ENCODE results near the gene PRKG2.

PRKG2 gene

DNA sequence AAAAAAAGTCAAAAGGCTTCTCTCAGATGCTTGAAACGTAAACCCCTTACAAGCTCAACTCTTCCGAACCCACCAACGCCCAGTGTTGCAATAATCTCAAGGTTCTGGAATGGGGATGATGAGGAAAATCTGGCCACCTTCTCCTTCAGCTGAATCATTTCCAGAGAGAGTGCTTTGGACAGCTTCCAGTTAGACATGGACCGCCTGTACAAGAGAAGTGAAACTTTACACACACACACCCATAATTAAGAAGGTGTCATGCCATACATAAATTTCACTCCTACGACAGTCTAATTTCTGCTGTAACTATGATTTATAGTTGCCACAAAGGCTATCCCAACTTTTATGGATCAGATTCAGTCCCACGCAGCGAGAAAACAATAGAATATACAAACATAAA is 72.3 kb downstream of the PRKG2 start:
- Histone ChIP-seq H3K36me3 (ENCODE audit: control insufficient read depth in 2 of 2, insufficient read depth in 2 of 2, low read length in 2 of 2) (no peaks in the 10 kb centered on the region), H3K9ac (ENCODE audit: low read depth in 1 of 2, low read length in 2 of 2) (no peak overlapping the region), H3K9me3 (ENCODE audit: control insufficient read depth in 2 of 2, low read length in 2 of 2) (no peaks in the 10 kb centered on the region), H3K4me3 (ENCODE audit: low read length in 2 of 2) (no peak overlapping the region), H3K27me3 (ENCODE audit: control insufficient read depth in 2 of 2, insufficient read depth in 2 of 2, low read length in 2 of 2) (no peaks in the 10 kb centered on the region), H3K27ac (ENCODE audit: low read depth in 2 of 2, low read length in 2 of 2) (no peak overlapping the region), H3K4me1 (ENCODE audit: control insufficient read depth in 2 of 2, insufficient read depth in 2 of 2, low read length in 2 of 2) (peaks cover 0 to 8% of the 10 kb centered on the region in 2 donors)

DNA sequence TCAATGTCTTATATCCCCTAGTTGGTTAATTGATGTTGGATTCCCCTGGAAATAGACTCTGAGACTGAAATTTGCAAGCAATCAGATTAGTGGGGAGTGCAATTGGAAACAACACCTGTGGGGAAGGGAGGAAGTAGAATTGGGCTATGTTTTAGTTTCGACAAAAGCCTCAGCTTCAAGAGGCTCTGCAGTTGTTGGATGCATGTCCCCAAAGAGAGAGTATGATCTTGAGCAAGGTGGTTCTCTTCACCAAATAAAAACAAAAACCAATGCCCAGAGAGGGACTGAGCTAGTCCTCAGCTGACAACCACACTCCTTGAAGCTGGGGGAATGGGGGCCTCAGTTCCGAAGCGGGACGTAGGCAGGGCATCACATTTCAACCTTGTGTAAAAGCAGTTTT is 77.1 kb downstream of the PRKG2 start:
- H3K4me3 ChIP-seq (ENCODE audit: low read length in 2 of 2): no peak overlapping the region
- no peaks in the 10 kb centered on the region for H3K36me3 ChIP-seq (ENCODE audit: control insufficient read depth in 2 of 2, insufficient read depth in 2 of 2, low read length in 2 of 2)
- peaks cover 0 to 4% of the 10 kb centered on the region in 2 donors for H3K4me1 ChIP-seq (ENCODE audit: control insufficient read depth in 2 of 2, insufficient read depth in 2 of 2, low read length in 2 of 2)
- H3K9me3 ChIP-seq (ENCODE audit: control insufficient read depth in 2 of 2, low read length in 2 of 2): no peaks in the 10 kb centered on the region
- no peaks in the 10 kb centered on the region for H3K27me3 ChIP-seq (ENCODE audit: control insufficient read depth in 2 of 2, insufficient read depth in 2 of 2, low read length in 2 of 2)
- no peak overlapping the region for H3K27ac ChIP-seq (ENCODE audit: low read depth in 2 of 2, low read length in 2 of 2)
- no peak overlapping the region for H3K9ac ChIP-seq (ENCODE audit: low read depth in 1 of 2, low read length in 2 of 2)

GRCh38 chr4:81137446-81137845 is 77.6 kb downstream of the PRKG2 start:
- peaks cover 0 to 4% of the 10 kb centered on the region in 2 donors for H3K4me1 ChIP-seq (ENCODE audit: control insufficient read depth in 2 of 2, insufficient read depth in 2 of 2, low read length in 2 of 2)
- no peaks in the 10 kb centered on the region for H3K27me3 ChIP-seq (ENCODE audit: control insufficient read depth in 2 of 2, insufficient read depth in 2 of 2, low read length in 2 of 2)
- no peaks in the 10 kb centered on the region for H3K36me3 ChIP-seq (ENCODE audit: control insufficient read depth in 2 of 2, insufficient read depth in 2 of 2, low read length in 2 of 2)
- H3K9me3 ChIP-seq (ENCODE audit: control insufficient read depth in 2 of 2, low read length in 2 of 2): no peaks in the 10 kb centered on the region
- H3K27ac ChIP-seq (ENCODE audit: low read depth in 2 of 2, low read length in 2 of 2): no peak overlapping the region
- H3K4me3 ChIP-seq (ENCODE audit: low read length in 2 of 2): no peak overlapping the region
- no peak overlapping the region for H3K9ac ChIP-seq (ENCODE audit: low read depth in 1 of 2, low read length in 2 of 2)

- H3K36me3 ChIP-seq (ENCODE audit: control insufficient read depth in 2 of 2, insufficient read depth in 2 of 2, low read length in 2 of 2): no peaks in the 10 kb centered on the region
- H3K4me1 ChIP-seq (ENCODE audit: control insufficient read depth in 2 of 2, insufficient read depth in 2 of 2, low read length in 2 of 2): no peaks in the 10 kb centered on the region
- peak overlapping the region in 1 of 2 donors; percentile 8 for H3K27ac ChIP-seq (ENCODE audit: low read depth in 2 of 2, low read length in 2 of 2)
- H3K27me3 ChIP-seq (ENCODE audit: control insufficient read depth in 2 of 2, insufficient read depth in 2 of 2, low read length in 2 of 2): no peaks in the 10 kb centered on the region
- no peak overlapping the region for H3K4me3 ChIP-seq (ENCODE audit: low read length in 2 of 2)
- no peaks in the 10 kb centered on the region for H3K9me3 ChIP-seq (ENCODE audit: control insufficient read depth in 2 of 2, low read length in 2 of 2)
- no peak overlapping the region for H3K9ac ChIP-seq (ENCODE audit: low read depth in 1 of 2, low read length in 2 of 2)
These were observed 78.7 kb downstream of the PRKG2 start for GRCh38 chr4:81136161-81136905.

GRCh38 chr4:81135501-81135900 is 79.5 kb downstream of the PRKG2 start:
- Histone ChIP-seq H3K36me3 (ENCODE audit: control insufficient read depth in 2 of 2, insufficient read depth in 2 of 2, low read length in 2 of 2) (no peaks in the 10 kb centered on the region), H3K4me3 (ENCODE audit: low read length in 2 of 2) (no peak overlapping the region)

GRCh38 chr4:81131563-81131962 is 83.5 kb downstream of the PRKG2 start:
- H3K9me3 ChIP-seq (ENCODE audit: control insufficient read depth in 2 of 2, low read length in 2 of 2): no peaks in the 10 kb centered on the region
- no peak overlapping the region for H3K9ac ChIP-seq (ENCODE audit: low read depth in 1 of 2, low read length in 2 of 2)
- H3K36me3 ChIP-seq (ENCODE audit: control insufficient read depth in 2 of 2, insufficient read depth in 2 of 2, low read length in 2 of 2): no peaks in the 10 kb centered on the region
- H3K27ac ChIP-seq (ENCODE audit: low read depth in 2 of 2, low read length in 2 of 2): no peak overlapping the region
- H3K27me3 ChIP-seq (ENCODE audit: control insufficient read depth in 2 of 2, insufficient read depth in 2 of 2, low read length in 2 of 2): no peaks in the 10 kb centered on the region
- H3K4me1 ChIP-seq (ENCODE audit: control insufficient read depth in 2 of 2, insufficient read depth in 2 of 2, low read length in 2 of 2): no peaks in the 10 kb centered on the region
- no peak overlapping the region for H3K4me3 ChIP-seq (ENCODE audit: low read length in 2 of 2)

More at GRCh38 chr4:81135501-81135900, 79.5 kb downstream of the PRKG2 start:
- no peak overlapping the region for H3K9ac ChIP-seq (ENCODE audit: low read depth in 1 of 2, low read length in 2 of 2)
- no peaks in the 10 kb centered on the region for H3K9me3 ChIP-seq (ENCODE audit: control insufficient read depth in 2 of 2, low read length in 2 of 2)
- H3K27ac ChIP-seq (ENCODE audit: low read depth in 2 of 2, low read length in 2 of 2): no peak overlapping the region
- no peaks in the 10 kb centered on the region for H3K4me1 ChIP-seq (ENCODE audit: control insufficient read depth in 2 of 2, insufficient read depth in 2 of 2, low read length in 2 of 2)
- H3K27me3 ChIP-seq (ENCODE audit: control insufficient read depth in 2 of 2, insufficient read depth in 2 of 2, low read length in 2 of 2): no peaks in the 10 kb centered on the region

DNA sequence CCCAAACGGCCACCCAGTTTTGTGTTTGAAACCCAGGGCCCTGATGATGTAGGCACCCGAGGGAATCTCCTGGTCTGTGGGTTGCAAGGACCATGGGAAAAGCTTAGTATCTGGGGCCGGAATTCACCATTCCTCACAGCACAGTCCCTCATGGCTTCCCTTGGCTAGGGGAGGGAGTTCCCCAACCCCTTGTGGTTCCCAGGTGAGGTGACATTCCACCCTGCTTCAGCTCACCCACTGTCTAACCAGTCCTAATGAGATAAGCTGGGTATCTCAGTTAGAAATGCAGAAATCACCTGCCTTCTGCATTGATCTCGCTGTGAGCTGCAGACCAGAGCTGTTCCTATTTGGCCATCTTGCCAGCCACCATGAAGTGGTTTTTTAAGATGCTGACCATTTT is 84.0 kb downstream of the PRKG2 start:
- H3K27me3 ChIP-seq (ENCODE audit: control insufficient read depth in 2 of 2, insufficient read depth in 2 of 2, low read length in 2 of 2): no peaks in the 10 kb centered on the region
- no peak overlapping the region for H3K4me3 ChIP-seq (ENCODE audit: low read length in 2 of 2)
- no peaks in the 10 kb centered on the region for H3K9me3 ChIP-seq (ENCODE audit: control insufficient read depth in 2 of 2, low read length in 2 of 2)
- H3K27ac ChIP-seq (ENCODE audit: low read depth in 2 of 2, low read length in 2 of 2): no peak overlapping the region
- no peaks in the 10 kb centered on the region for H3K4me1 ChIP-seq (ENCODE audit: control insufficient read depth in 2 of 2, insufficient read depth in 2 of 2, low read length in 2 of 2)
- H3K36me3 ChIP-seq (ENCODE audit: control insufficient read depth in 2 of 2, insufficient read depth in 2 of 2, low read length in 2 of 2): no peaks in the 10 kb centered on the region
- H3K9ac ChIP-seq (ENCODE audit: low read depth in 1 of 2, low read length in 2 of 2): no peak overlapping the region

GRCh38 chr4:81130569-81130968 is 84.5 kb downstream of the PRKG2 start:
- no peaks in the 10 kb centered on the region for H3K4me1 ChIP-seq (ENCODE audit: control insufficient read depth in 2 of 2, insufficient read depth in 2 of 2, low read length in 2 of 2)
- no peaks in the 10 kb centered on the region for H3K36me3 ChIP-seq (ENCODE audit: control insufficient read depth in 2 of 2, insufficient read depth in 2 of 2, low read length in 2 of 2)
- no peak overlapping the region for H3K4me3 ChIP-seq (ENCODE audit: low read length in 2 of 2)
- no peaks in the 10 kb centered on the region for H3K27me3 ChIP-seq (ENCODE audit: control insufficient read depth in 2 of 2, insufficient read depth in 2 of 2, low read length in 2 of 2)
- H3K9ac ChIP-seq (ENCODE audit: low read depth in 1 of 2, low read length in 2 of 2): no peak overlapping the region
- H3K9me3 ChIP-seq (ENCODE audit: control insufficient read depth in 2 of 2, low read length in 2 of 2): no peaks in the 10 kb centered on the region
- no peak overlapping the region for H3K27ac ChIP-seq (ENCODE audit: low read depth in 2 of 2, low read length in 2 of 2)

- Histone ChIP-seq H3K4me3 (ENCODE audit: low read length in 2 of 2) (no peak overlapping the region), H3K9me3 (ENCODE audit: control insufficient read depth in 2 of 2, low read length in 2 of 2) (no peaks in the 10 kb centered on the region), H3K27me3 (ENCODE audit: control insufficient read depth in 2 of 2, insufficient read depth in 2 of 2, low read length in 2 of 2) (no peaks in the 10 kb centered on the region), H3K9ac (ENCODE audit: low read depth in 1 of 2, low read length in 2 of 2) (no peak overlapping the region), H3K27ac (ENCODE audit: low read depth in 2 of 2, low read length in 2 of 2) (no peak overlapping the region), H3K4me1 (ENCODE audit: control insufficient read depth in 2 of 2, insufficient read depth in 2 of 2, low read length in 2 of 2) (no peaks in the 10 kb centered on the region), H3K36me3 (ENCODE audit: control insufficient read depth in 2 of 2, insufficient read depth in 2 of 2, low read length in 2 of 2) (no peaks in the 10 kb centered on the region)
These were observed 95.0 kb downstream of the PRKG2 start for GRCh38 chr4:81120055-81120454.

GRCh38 chr4:81118086-81118485 is 96.9 kb downstream of the PRKG2 start:
- Histone ChIP-seq H3K9me3 (ENCODE audit: control insufficient read depth in 2 of 2, low read length in 2 of 2) (no peaks in the 10 kb centered on the region), H3K27me3 (ENCODE audit: control insufficient read depth in 2 of 2, insufficient read depth in 2 of 2, low read length in 2 of 2) (no peaks in the 10 kb centered on the region), H3K27ac (ENCODE audit: low read depth in 2 of 2, low read length in 2 of 2) (no peak overlapping the region), H3K9ac (ENCODE audit: low read depth in 1 of 2, low read length in 2 of 2) (no peak overlapping the region), H3K36me3 (ENCODE audit: control insufficient read depth in 2 of 2, insufficient read depth in 2 of 2, low read length in 2 of 2) (no peaks in the 10 kb centered on the region), H3K4me1 (ENCODE audit: control insufficient read depth in 2 of 2, insufficient read depth in 2 of 2, low read length in 2 of 2) (no peaks in the 10 kb centered on the region), H3K4me3 (ENCODE audit: low read length in 2 of 2) (no peak overlapping the region)
